SU-DHL-6 (cell line): ENCODE measurements around the gene ART1.

Experiments
- EZH2phosphoT487 ChIP-seq: fragments of 200-600 bp; sonication (generic), shearing (Covaris generic); conservative IDR thresholded peaks from 2 replicates; pipeline ENCODE4 v1.6.1; 2018; ENCODE audit warnings: mild to moderate bottlenecking, antibody characterized with exemption, low read length, moderate library complexity, mixed read lengths
- TF ChIP-seq, protein P1 (sequence below): fragments of 200-600 bp; sonication (generic); IDR thresholded peaks from one replicate; pipeline ENCODE4 v1.5.1; 2017; ENCODE audit warnings: antibody characterized with exemption, mild to moderate bottlenecking, low read length, moderate library complexity; ENCODE audit not compliant: insufficient read depth, poor library complexity, severe bottlenecking

DNA sequence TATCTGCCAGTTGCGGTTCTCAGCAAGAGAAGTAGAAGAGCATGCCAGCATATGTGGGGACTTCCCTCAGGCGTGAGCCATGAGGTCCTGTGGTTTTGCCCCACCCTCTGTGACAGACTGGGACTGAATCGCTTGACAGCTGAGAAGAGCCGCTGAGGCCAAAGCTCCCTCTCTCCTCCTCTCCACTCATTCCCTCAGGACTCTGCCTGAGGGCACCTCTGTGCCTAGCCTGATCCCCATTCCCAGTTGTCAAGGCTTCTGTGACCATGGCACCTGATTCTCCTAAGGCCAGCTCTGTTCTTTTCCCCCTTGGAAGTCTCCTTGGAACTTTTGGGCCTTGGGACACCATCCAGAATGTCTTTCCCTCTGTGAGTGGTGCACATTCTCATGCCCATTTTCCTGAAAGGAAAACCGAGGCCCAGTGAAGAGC is 30.2 kb upstream of the ART1 start:
- TF ChIP-seq, protein P1, sequence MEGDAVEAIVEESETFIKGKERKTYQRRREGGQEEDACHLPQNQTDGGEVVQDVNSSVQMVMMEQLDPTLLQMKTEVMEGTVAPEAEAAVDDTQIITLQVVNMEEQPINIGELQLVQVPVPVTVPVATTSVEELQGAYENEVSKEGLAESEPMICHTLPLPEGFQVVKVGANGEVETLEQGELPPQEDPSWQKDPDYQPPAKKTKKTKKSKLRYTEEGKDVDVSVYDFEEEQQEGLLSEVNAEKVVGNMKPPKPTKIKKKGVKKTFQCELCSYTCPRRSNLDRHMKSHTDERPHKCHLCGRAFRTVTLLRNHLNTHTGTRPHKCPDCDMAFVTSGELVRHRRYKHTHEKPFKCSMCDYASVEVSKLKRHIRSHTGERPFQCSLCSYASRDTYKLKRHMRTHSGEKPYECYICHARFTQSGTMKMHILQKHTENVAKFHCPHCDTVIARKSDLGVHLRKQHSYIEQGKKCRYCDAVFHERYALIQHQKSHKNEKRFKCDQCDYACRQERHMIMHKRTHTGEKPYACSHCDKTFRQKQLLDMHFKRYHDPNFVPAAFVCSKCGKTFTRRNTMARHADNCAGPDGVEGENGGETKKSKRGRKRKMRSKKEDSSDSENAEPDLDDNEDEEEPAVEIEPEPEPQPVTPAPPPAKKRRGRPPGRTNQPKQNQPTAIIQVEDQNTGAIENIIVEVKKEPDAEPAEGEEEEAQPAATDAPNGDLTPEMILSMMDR = no peak
- TF ChIP-seq EZH2phosphoT487 = no peak
